ENCODE data around the gene SLC23A2. TPM values are rescaled to one million over a fixed set of nuclear protein-coding genes. Genes with fewer than 3 reads are reported as not detected.

SLC23A2 gene
- total RNA-seq, 1 experiment from 2014 or later, result 16.3 TPM

GRCh38 chr20:4957939-4958362, 43.4 kb downstream of the SLC23A2 start:
- Histone ChIP-seq H3K4me1 (ENCODE audit: control insufficient read depth in 1 of 2, insufficient read depth in 2 of 2, low read length in 2 of 2) (peaks cover 12 to 35% of the 10 kb centered on the region in 2 experiments), H3K36me3 (ENCODE audit: control insufficient read depth in 1 of 2, insufficient read depth in 2 of 2, low read length in 2 of 2) (no peaks in the 10 kb centered on the region), H3K27me3 (ENCODE audit: insufficient read depth, low read length) (no peaks in the 10 kb centered on the region), H3K4me3 (replicated peaks in 1 of 2; ENCODE audit: low read depth in 1 of 2, low read length in 2 of 2) (no peak overlapping the region), H3K9me3 (ENCODE audit: control insufficient read depth in 1 of 2, insufficient read depth in 1 of 2, low read depth in 1 of 2, low read length in 2 of 2) (no peaks in the 10 kb centered on the region), H3K4me2 (ENCODE audit: low read length) (no peak overlapping the region), H3K79me2 (ENCODE audit: insufficient read depth, low read length) (peaks cover 37% of the 10 kb centered on the region), H3K9ac (ENCODE audit: low read length) (no peak overlapping the region), H2AFZ (ENCODE audit: low read depth, low read length, poor library complexity, severe bottlenecking) (no peak overlapping the region), H3K9me2 (ENCODE audit: insufficient read depth) (no peaks in the 10 kb centered on the region), H4K20me1 (ENCODE audit: insufficient read depth) (no peaks in the 10 kb centered on the region), H3K27ac (ENCODE audit: low read depth, low read length) (no peak overlapping the region)
- DNase-seq (ENCODE audit: low read depth, low spot score) (no peak), ATAC-seq (no peak)
- intact Hi-C loops (cut with micrococcal nuclease), result loop anchor here (5.0 kb wide), 2 partner anchors 144 to 351 kb away; no protein-coding TSS in a partner anchor
- no TSS peak for BruUV-seq (replicated peaks)
- ChIA-PET CTCF (interaction anchor here (1.7 kb wide), 1 partner anchor 16 kb away, joined by 3 read pairs; no protein-coding TSS in a partner anchor), RAD21 (ENCODE audit: low non-redundant PET in 1 of 2, low total read pairs in 2 of 2, uncharacterized antibody in 2 of 2, unreplicated experiment in 2 of 2) (no interaction called here), POLR2A (no interaction called here)
- TF ChIP-seq CTCF (IDR thresholded peaks at IDR 0.05 in 2 of 3, conservative IDR thresholded peaks at IDR 0.05 in 1 of 3; ENCODE audit: borderline replicate concordance in 1 of 3, insufficient read depth in 1 of 3, low read depth in 2 of 3, low read length in 2 of 3) (no peak), JUND (IDR thresholded peaks at IDR 0.05) (no peak), EZH2phosphoT487 (IDR thresholded peaks at IDR 0.05; ENCODE audit: borderline replicate concordance) (no peak), ZNF274 (IDR thresholded peaks at IDR 0.05; ENCODE audit: low read depth, low read length) (no peak), RAD21 (IDR thresholded peaks at IDR 0.05; ENCODE audit: low read depth) (no peak), TCF7L2 (IDR thresholded peaks at IDR 0.05; ENCODE audit: borderline replicate concordance, extremely low read depth, insufficient read depth, insufficient read length) (no peak), CEBPB (IDR thresholded peaks at IDR 0.05; ENCODE audit: low read depth) (no peak), MAX (IDR thresholded peaks at IDR 0.05) (no peak), SRF (IDR thresholded peaks at IDR 0.05; ENCODE audit: low read depth) (no peak), ELF1 (IDR thresholded peaks at IDR 0.05; ENCODE audit: borderline replicate concordance, low read depth) (no peak), FOSL1 (IDR thresholded peaks at IDR 0.05; ENCODE audit: low read depth) (no peak), ZBTB33 (IDR thresholded peaks at IDR 0.05; ENCODE audit: extremely low read depth, insufficient replicate concordance, low read length) (no peak)
